Measurements from ENCODE around the gene SKIC8.
A peak's percentile ranks its signal among the peaks of the same experiment; 100 is the strongest.
"Not testable (repeated sequence)": the region's sequence is repeated elsewhere in the genome, so short reads cannot be mapped to it uniquely, and the experiment has no call there.

Gene SKIC8

DNA sequence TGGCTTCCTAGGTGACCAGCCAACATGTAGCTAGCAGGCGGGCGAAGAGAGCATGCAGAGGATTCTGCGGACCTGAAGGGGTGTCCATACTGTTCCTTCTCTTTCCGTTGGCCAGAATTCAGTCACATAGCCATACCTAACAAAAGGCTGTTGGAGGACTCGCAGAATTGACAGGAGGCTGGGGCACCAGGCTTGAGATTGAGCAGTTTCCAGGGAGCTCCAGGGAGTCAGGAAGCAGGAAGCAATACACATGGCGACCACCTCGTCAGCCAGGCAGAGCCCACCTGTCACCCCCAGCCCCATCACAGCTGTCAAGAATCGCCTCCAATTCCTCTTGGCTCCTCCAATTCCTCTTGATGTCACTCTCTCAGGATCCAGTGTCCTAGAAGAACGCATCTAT is 48.3 kb downstream of the SKIC8 start:
- DNase-seq (ENCODE audit: low spot score) = no peak

DNA sequence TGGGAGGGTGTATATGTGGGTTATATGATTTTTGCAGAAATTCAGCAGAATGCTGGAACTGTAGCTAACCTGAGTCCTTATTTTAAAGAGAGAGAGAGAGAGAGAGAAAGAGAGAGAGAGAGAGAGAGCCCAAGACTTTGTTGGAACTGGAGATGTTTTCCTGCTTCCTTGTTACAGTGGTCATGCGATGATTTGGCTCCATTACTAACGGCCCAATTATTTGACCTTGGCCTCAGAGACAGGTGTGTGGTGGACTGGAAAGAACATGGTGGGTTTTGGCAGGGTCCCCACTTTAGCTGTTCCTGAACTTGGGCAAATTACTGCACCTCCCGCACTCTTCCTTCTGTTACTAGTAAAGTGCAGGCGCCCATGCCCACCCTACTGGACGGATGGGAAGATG is 50.3 kb downstream of the SKIC8 start:
- no peak for DNase-seq (ENCODE audit: low spot score)

DNA sequence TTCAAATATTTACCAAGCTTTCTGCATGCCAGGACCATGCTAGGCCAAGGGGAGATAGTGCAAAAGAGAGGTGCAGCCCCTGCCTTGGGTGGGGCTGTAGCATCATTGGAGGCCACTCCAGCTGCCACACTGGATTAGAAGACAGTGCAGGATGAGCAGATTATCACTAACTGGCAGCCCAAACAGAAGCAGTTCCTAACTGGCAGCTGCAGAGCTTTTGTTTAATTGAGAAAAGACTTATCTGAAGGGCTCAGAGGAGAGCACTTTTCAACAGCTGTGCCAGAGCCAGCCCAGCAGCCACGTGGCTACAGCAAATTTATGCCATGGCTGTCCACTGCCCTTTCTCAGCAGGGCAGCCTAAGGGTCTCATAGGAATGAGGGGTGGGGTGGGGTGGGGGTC is 51.5 kb downstream of the SKIC8 start:
- DNase-seq (ENCODE audit: low spot score) = no peak

DNA sequence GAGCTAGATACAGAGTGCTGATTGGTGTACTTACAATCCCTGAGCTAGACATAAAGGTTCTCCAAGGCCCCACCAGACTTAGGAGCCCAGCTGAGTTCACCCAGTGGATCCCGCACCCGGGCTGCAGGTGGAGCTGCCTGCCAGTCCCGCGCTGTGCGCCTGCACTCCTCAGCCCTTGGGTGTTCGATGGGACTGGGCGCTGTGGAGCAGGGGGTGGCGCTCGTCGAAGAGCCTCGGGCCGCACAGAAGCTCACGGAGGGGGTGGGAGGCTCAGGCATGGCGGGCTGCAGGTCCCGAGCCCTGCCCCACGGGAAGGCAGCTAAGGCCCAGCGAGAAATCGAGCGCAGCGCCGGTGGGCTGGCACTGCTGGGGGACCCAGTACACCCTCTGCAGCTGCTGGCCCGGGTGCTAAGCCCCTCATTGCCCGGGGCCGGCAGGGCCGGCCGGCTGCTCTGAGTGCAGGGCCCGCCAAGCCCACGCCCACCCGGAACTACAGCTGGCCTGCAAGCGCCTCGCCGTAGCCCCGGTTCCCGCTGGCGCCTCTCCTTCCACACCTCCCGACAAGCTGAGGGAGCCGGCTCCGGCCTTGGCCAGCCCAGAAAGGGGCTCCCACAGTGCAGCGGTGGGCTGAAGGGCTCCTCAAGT is 53.3 kb downstream of the SKIC8 start:
- DNase-seq (ENCODE audit: low spot score) = not testable (repeated sequence)

DNA sequence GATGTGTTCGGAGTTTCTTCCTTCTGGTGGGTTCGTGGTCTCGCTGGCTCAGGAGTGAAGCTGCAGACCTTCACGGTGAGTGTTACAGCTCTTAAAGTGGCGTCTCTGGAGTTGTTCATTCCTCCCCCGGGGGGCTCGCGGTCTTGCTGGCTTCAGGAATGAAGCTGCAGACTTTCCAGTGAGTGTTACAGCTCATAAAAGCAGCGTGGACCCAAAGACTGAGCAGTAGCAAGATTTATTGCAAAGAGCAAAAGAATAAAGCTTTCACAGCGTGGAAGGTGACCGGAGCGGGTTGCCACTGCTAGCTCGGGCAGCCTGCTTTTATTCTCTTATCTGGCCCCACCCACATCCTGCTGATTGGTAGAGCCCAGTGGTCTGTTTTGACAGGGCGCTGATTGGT is 54.0 kb downstream of the SKIC8 start:
- DNase-seq (ENCODE audit: low spot score) = not testable (repeated sequence)

DNA sequence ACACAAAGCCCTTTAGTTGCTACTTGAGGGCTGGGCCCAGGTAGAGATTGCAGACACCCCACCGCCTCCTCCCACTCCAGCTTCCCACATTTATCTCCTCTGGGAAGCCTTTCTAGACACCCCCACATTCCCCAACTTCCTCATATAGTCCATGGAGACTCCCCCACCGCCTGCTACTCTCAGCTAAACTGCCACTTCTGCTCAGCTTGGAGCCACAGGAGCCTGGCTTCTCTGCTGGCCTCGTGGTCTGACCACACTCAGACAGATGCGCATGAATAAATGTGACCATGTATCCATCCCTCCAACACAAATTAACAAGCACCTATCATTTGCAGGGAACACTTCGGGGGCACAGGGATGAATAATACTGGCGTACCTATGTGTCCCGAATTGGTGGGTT is 54.5 kb downstream of the SKIC8 start:
- no peak for DNase-seq (ENCODE audit: low spot score)

DNA sequence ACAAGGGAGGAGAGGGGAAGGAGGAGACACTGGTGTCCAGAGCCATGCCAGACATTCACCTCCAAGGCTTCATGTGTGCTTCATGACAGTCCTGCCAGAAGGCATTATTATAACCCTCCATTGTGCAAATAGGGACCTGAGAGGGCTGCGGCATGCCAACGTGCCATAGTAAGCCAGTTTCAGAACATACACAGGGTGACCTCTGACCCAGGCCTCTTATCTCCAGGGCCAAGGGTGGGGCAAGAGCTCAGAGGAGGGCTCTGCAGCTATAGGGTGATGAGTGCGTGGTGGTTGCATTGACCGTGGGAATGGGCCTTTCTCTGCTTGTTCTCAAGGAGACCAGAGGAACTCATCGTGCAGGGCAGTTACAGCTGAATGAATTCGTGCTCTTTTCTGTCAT is 55.3 kb downstream of the SKIC8 start:
- no peak for DNase-seq (ENCODE audit: low spot score)

DNA sequence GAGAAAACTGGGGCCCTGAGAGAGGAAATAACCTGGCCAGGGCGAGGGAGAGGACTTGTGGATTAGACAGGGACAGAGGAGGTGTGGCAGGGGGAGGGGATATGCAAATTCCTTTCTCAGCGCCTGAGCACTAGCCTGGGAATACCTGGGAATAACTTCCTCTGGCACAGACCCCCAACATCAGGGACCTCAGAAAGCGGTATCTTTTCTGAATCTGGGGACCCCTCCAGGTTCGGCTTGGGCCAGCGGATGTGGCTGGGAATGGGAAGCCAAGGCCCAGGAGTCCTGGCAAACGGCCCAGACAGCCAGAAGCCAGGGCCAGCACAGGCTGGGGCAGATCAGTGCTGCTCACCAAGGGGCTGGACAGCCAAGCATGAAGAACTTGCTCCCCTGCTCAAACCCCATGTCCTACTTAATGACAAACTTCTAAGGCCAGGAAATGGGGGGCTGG is 55.9 kb downstream of the SKIC8 start:
- no peak for DNase-seq (ENCODE audit: low spot score)

DNA sequence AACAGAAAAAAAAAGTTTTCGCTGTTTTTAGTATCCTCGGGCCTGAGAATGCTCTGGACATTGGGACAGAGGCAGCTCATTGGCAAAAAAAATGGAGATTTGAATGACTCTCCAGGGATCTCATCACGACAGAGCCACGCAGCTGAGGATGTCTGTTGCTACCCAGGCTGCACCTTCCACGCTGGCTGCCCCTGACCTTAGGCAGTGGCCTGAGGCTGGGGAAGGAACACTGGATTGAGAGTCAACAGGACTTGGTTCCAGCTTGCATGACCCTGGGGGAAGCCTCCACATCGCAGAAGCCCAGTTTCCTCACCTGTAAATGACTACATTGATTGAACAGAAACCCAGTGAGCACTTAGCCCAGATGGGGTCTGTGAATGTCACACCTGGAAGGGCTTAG is 56.4 kb downstream of the SKIC8 start:
- no peak for DNase-seq (ENCODE audit: low spot score)

DNA sequence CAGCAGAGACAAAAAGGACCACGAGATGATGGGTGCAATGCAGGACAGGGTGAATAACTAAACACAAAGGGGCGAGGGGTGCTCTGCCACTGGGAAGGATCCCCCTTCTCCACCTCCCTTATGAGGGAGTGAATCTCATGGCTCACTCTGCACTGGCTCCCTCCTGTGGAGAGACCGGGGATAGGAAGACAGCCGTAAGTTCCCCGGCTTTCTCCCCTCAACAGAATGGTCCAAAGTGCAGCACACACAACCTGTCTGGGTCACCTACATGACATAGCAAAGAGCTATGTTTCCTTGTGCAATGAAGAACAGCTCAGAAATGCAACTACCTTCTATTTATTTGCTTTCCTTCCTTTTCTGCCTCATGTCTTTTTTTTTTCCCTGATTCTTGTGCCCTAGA is 57.3 kb downstream of the SKIC8 start:
- no peak for DNase-seq (ENCODE audit: low spot score)

DNA sequence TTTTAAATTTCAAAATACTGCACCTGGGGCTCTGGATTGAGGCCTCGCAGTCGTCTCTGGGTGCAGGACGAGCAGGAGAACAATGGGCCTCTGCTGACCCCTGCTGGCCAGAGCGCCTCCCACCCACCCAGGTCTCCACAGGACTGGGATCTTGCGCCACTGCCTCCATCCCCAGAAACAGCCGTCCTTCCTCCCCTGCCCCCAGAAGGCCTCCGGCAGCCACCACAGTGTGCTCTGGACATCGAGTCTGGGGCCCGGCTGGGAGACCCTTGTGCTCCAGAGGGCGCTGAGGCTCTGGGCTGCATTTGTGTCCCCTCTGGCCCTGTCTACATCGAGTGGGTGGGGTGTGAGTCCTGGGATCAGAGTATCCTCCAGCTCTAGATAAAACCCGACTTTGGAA is 58.4 kb downstream of the SKIC8 start:
- DNase-seq (ENCODE audit: low spot score) = peak; percentile 76

DNA sequence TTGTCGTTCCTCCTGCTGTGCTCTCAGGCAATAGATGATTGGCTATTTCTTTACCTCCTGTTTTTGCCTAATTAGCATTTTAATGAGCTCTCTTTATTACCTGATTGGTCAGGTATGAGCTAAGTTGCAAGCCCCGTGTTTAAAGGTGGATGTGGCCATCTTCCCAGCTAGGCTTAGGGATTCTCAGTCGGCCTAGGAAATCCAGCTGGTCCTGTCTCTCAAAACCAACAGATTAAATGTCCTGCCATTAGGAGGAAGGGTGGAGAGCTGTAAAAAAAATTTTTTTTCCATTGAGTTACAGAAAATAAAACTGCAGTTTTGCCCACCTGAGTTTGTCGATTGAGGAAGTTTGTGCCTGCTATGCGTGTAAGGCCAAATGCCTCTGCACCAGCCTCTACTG is 59.6 kb downstream of the SKIC8 start:
- no peak for DNase-seq (ENCODE audit: low spot score)

DNA sequence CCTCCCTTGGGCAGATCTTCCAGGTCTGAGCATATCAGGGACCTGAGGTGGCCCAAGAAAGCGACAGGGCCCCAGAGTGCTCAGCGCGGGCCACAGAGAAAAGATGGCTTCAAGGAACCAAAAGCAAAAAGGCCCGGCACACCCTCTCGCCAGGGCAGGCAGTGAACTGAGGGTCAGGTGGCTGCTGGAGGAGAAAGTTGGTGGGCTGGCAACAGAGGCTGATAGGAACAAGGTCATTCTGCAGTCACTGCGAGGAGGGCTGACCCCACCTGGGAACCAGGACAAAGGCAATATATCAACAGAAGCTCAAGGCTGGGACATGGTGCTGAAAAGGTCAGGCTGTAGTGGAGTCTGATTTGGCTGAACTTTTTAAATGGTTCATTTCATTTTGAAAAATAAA is 62.3 kb downstream of the SKIC8 start:
- no peak for DNase-seq (ENCODE audit: low spot score)

DNA sequence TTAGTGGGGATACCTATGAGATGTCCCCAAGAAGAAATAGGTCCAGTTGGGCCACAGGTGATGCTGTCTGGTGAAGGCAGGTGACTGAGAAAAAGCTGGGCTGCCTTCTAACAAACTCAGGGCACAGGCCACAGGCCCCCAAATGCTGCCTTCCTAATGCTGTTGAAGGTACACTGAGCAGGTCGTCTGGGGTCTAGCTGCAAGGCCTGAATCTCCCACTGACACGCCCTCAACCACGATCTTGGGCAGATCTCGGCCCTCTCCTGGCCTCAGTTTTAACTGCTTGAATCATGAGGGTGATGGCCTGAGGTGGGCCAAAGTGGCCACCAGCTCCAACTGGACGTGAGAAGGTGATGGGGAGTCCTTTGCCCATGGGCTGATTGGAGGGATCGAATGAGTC is 62.9 kb downstream of the SKIC8 start:
- no peak for DNase-seq (ENCODE audit: low spot score)

DNA sequence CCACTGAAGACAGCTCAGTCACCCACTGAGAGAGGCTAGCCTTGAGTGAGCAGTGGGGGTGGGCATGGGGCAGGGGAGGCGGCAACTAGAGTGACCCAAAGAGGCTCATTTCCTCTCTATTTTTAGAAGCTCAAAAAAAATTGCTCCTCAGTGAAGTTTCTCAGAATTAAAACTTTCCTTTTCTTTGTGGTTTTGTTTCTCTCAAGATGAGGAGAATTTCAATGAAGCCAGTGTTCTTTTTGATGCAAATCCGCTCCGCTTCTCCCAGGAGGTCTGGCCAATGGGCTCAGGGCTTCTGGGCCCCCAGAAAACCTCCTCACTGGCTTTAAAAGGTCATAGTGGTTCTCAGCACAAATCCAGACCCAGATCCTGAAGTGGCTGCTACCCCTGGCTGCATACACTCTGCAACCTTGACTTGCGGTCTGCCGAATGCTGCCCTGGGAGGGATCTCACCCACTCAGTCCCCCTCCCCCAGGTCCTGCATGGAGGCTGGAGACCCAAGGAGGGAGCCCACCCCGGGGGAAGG is 64.8 kb downstream of the SKIC8 start, which contains the start of gene ACSBG1:
ACSBG1 (minus strand) TSS at position 51 of the 526 bp plus-strand sequence. CDS start 64 bp downstream, outside the sequence.
- no peak for DNase-seq (ENCODE audit: low spot score)

DNA sequence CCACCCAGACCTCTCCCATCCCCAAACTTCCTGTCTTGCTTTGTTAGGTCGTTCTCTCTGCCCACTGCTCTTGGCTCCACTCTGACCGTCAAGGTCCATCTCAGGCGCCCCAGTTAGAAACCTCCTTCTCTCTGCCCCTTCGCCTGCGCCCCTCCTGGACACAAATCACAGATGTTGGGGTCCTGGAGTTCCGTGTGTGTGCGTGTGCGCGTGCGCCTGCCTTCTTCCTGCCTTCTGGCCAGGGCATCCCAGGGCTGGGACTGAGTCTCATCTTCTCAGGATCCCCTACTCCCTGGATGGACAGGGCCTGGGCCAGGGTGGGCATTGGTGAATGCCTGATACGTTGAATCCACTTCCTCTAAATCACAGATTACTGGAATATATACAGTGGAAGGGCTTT is 65.9 kb downstream of the SKIC8 start:
- DNase-seq (ENCODE audit: low spot score) = no peak

Data from CD4-positive, alpha-beta T cell treated with Interleukin-6 at 100 ng/mL for 8 hours (primary cell).